ENCODE data around the gene PPIE. TPM values are rescaled to one million over a fixed set of nuclear protein-coding genes. Genes with fewer than 3 reads are reported as not detected.

Gene PPIE
- total and polyA plus RNA-seq, 2 of the 8 experiments (the other 6 are each of a cell fraction or from before 2014, with no cell fraction given), result 38.9 to 56.1 TPM

- TF ChIP-seq, protein P1, sequence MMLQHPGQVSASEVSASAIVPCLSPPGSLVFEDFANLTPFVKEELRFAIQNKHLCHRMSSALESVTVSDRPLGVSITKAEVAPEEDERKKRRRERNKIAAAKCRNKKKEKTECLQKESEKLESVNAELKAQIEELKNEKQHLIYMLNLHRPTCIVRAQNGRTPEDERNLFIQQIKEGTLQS (IDR thresholded peaks at IDR 0.05; ENCODE audit: insufficient read depth, low read depth, low read length), result no peak
- no peak for TF ChIP-seq CBX5 (IDR thresholded peaks at IDR 0.05; ENCODE audit: low read depth, low read length)
- TF ChIP-seq MAFK (IDR thresholded peaks at IDR 0.05; ENCODE audit: low read depth, low read length), result no peak
- no peak for TF ChIP-seq RNF2 (IDR thresholded peaks at IDR 0.05; ENCODE audit: borderline replicate concordance, low read depth, low read length, missing control alignments, poor library complexity, severe bottlenecking)
- TF ChIP-seq CTBP2 (IDR thresholded peaks at IDR 0.05; ENCODE audit: borderline replicate concordance, insufficient read depth, insufficient read length, low read length), result no peak
- no peak for TF ChIP-seq TBP (IDR thresholded peaks at IDR 0.05; ENCODE audit: low read depth, low read length)
- TF ChIP-seq KDM1A (IDR thresholded peaks at IDR 0.05; ENCODE audit: borderline replicate concordance, low read length), result peak; percentile 25; the same call in 1 of the 2 replicates
- peak; percentile 82 for TF ChIP-seq KDM5A (IDR thresholded peaks at IDR 0.05; ENCODE audit: low read length)
- TF ChIP-seq CEBPB (IDR thresholded peaks at IDR 0.05; ENCODE audit: low read depth, low read length), result no peak
- peak; percentile 55 to 59; a peak in 2 of 4 replicates for TF ChIP-seq SIN3A (conservative IDR thresholded peaks at IDR 0.05 in 1 of 2, IDR thresholded peaks at IDR 0.05 in 1 of 2; ENCODE audit: low read depth in 1 of 2, low read length in 2 of 2)
- no peak for TF ChIP-seq SP2 (IDR thresholded peaks at IDR 0.05; ENCODE audit: low read length)
- peak; percentile 79 for TF ChIP-seq TAF1 (IDR thresholded peaks at IDR 0.05; ENCODE audit: low read depth, low read length)
- TF ChIP-seq HDAC2 (IDR thresholded peaks at IDR 0.05; ENCODE audit: borderline replicate concordance in 1 of 2, low read depth in 2 of 2, low read length in 2 of 2), result peak in 1 of 2 experiments; percentile 57; a peak in 2 of 4 replicates
- TF ChIP-seq FOSL1 (IDR thresholded peaks at IDR 0.05; ENCODE audit: insufficient read depth, low read depth, low read length), result no peak
- TF ChIP-seq SIRT6 (IDR thresholded peaks at IDR 0.05; ENCODE audit: low read length), result no peak
- TF ChIP-seq PHF8 (conservative IDR thresholded peaks at IDR 0.05; ENCODE audit: low read depth, low read length), result peak; percentile 96
- TF ChIP-seq E2F6 (IDR thresholded peaks at IDR 0.05), result peak; percentile 91
- peak; percentile 63 for TF ChIP-seq CREB1 (IDR thresholded peaks at IDR 0.05)
- TF ChIP-seq POLR2AphosphoS5 (IDR thresholded peaks at IDR 0.05; ENCODE audit: low read depth, low read length), result peak; percentile 91
These were observed at the start of gene PPIE (continued) for GRCh38 chr1:39738622-39739366.
